ENCODE data around the gene ATP5F1B. TPM values are rescaled to one million over a fixed set of nuclear protein-coding genes. Genes with fewer than 3 reads are reported as not detected.

ATP5F1B gene
- polyA plus RNA-seq, 1 donor from 2014 or later: 559 TPM

- no peak overlapping the region for H3K9ac ChIP-seq (ENCODE audit: low read length)
Observed at GRCh38 chr12:56601503-56601902, 44.3 kb downstream of the ATP5F1B start.

GRCh38 chr12:56600753-56601152 lies 45.0 kb downstream of the ATP5F1B start:
- Histone ChIP-seq H3K36me3 (ENCODE audit: insufficient read depth, low read length) (no peaks in the 10 kb centered on the region), H3K79me2 (replicated peaks; ENCODE audit: insufficient read depth, low read length) (no peaks in the 10 kb centered on the region), H3K4me2 (ENCODE audit: low read length) (no peak overlapping the region), H3K27me3 (ENCODE audit: insufficient read depth, low read depth, low read length) (no peaks in the 10 kb centered on the region), H3K4me3 (ENCODE audit: low read length) (no peak overlapping the region), H2AFZ (ENCODE audit: low read depth, low read length) (no peak overlapping the region), H3K27ac (ENCODE audit: low read length) (no peak overlapping the region), H3K9me2 (ENCODE audit: insufficient read depth, low read length) (no peaks in the 10 kb centered on the region), H3K9ac (ENCODE audit: low read length) (no peak overlapping the region), H3F3A (ENCODE audit: insufficient read depth, low read length, poor library complexity, severe bottlenecking) (no peaks in the 10 kb centered on the region), H3K9me3 (ENCODE audit: low read length) (no peaks in the 10 kb centered on the region), H4K20me1 (ENCODE audit: insufficient read depth) (no peaks in the 10 kb centered on the region)
- TF ChIP-seq POLR2AphosphoS5 (IDR thresholded peaks at IDR 0.05) (no peak), EZH2 (IDR thresholded peaks at IDR 0.05; ENCODE audit: borderline replicate concordance, insufficient read depth, low read length, poor library complexity, severe bottlenecking) (no peak), REST (IDR thresholded peaks at IDR 0.05; ENCODE audit: borderline replicate concordance) (no peak), CTCF (IDR thresholded peaks at IDR 0.05; ENCODE audit: poor library complexity, severe bottlenecking) (no peak), TAF1 (IDR thresholded peaks at IDR 0.05; ENCODE audit: low read depth) (no peak), SMC3 (conservative IDR thresholded peaks at IDR 0.05; ENCODE audit: poor library complexity) (no peak), MXI1 (conservative IDR thresholded peaks at IDR 0.05; ENCODE audit: poor library complexity, severe bottlenecking) (no peak), RAD21 (conservative IDR thresholded peaks at IDR 0.05) (no peak), EP300 (conservative IDR thresholded peaks at IDR 0.05; ENCODE audit: poor library complexity, severe bottlenecking) (no peak)

More at GRCh38 chr12:56601503-56601902, 44.3 kb downstream of the ATP5F1B start:
- H3F3A ChIP-seq (ENCODE audit: insufficient read depth, low read length, poor library complexity, severe bottlenecking): no peaks in the 10 kb centered on the region
- TF ChIP-seq TAF1 (IDR thresholded peaks at IDR 0.05; ENCODE audit: low read depth): no peak
- TF ChIP-seq EP300 (conservative IDR thresholded peaks at IDR 0.05; ENCODE audit: poor library complexity, severe bottlenecking): no peak
- H3K4me2 ChIP-seq (ENCODE audit: low read length): no peak overlapping the region
- no peaks in the 10 kb centered on the region for H3K36me3 ChIP-seq (ENCODE audit: insufficient read depth, low read length)
- no peaks in the 10 kb centered on the region for H3K79me2 ChIP-seq (replicated peaks; ENCODE audit: insufficient read depth, low read length)
- H3K27ac ChIP-seq (ENCODE audit: low read length): no peak overlapping the region
- H3K9me3 ChIP-seq (ENCODE audit: low read length): no peaks in the 10 kb centered on the region
- no peaks in the 10 kb centered on the region for H3K27me3 ChIP-seq (ENCODE audit: insufficient read depth, low read depth, low read length)
- no peaks in the 10 kb centered on the region for H4K20me1 ChIP-seq (ENCODE audit: insufficient read depth)
- H2AFZ ChIP-seq (ENCODE audit: low read depth, low read length): no peak overlapping the region
- no peak overlapping the region for H3K4me3 ChIP-seq (ENCODE audit: low read length)
- H3K9me2 ChIP-seq (ENCODE audit: insufficient read depth, low read length): no peaks in the 10 kb centered on the region

GRCh38 chr12:56599797-56600196 lies 46.0 kb downstream of the ATP5F1B start:
- Histone ChIP-seq H4K20me1 (ENCODE audit: insufficient read depth) (no peaks in the 10 kb centered on the region), H2AFZ (ENCODE audit: low read depth, low read length) (no peak overlapping the region), H3K4me3 (ENCODE audit: low read length) (no peak overlapping the region), H3K36me3 (ENCODE audit: insufficient read depth, low read length) (no peaks in the 10 kb centered on the region), H3K9me2 (ENCODE audit: insufficient read depth, low read length) (no peaks in the 10 kb centered on the region), H3K27ac (ENCODE audit: low read length) (no peak overlapping the region), H3K4me2 (ENCODE audit: low read length) (no peak overlapping the region), H3K79me2 (replicated peaks; ENCODE audit: insufficient read depth, low read length) (no peaks in the 10 kb centered on the region), H3F3A (ENCODE audit: insufficient read depth, low read length, poor library complexity, severe bottlenecking) (no peaks in the 10 kb centered on the region), H3K9me3 (ENCODE audit: low read length) (no peaks in the 10 kb centered on the region), H3K27me3 (ENCODE audit: insufficient read depth, low read depth, low read length) (no peaks in the 10 kb centered on the region), H3K9ac (ENCODE audit: low read length) (no peak overlapping the region)
- TF ChIP-seq MXI1 (conservative IDR thresholded peaks at IDR 0.05; ENCODE audit: poor library complexity, severe bottlenecking): no peak
- no peak for TF ChIP-seq RAD21 (conservative IDR thresholded peaks at IDR 0.05)
- no peak for TF ChIP-seq EZH2 (IDR thresholded peaks at IDR 0.05; ENCODE audit: borderline replicate concordance, insufficient read depth, low read length, poor library complexity, severe bottlenecking)
